ENCODE results near the gene DYNLT2. TPM values are rescaled to one million over a fixed set of nuclear protein-coding genes. Genes with fewer than 3 reads are reported as not detected.

Gene DYNLT2
- total RNA-seq, 1 donor from 2014 or later, result 1.2 TPM

DNA sequence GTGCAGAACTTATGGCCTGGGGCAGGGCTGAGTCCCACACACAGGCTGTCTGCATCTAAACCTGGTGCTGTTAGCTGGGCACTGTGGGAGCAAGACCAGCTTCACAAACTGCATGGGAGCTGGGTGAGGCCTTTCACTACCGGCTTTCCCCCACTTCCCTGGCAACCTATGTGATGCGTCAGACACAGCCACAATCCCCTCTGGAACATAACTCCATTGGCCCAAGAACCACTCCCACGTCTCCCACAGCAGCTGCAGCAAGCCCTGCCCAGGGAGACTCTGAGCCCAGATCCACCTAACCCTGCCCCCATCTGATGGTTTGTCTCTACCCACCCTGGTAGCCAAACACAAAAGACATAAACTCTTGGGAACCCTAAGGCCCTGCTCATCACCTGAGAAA lies 58.9 kb downstream of the DYNLT2 start:
- no peak for DNase-seq

GRCh38 chr6:169691260-169691659 lies 60.1 kb downstream of the DYNLT2 start:
- DNase-seq, result no peak

Other genes starting within 250 kb of the DYNLT2 start
- gene WDR27, start 49.5 kb downstream of the DYNLT2 start, total RNA-seq, result 21.0 and 39.5 TPM in 2 replicates
- gene C6orf120, start 49.4 kb downstream of the DYNLT2 start, total RNA-seq, result 27.1 and 36.2 TPM in 2 replicates
- gene PHF10, start 27.1 kb downstream of the DYNLT2 start, total RNA-seq, result 44.9 and 53.2 TPM in 2 replicates
- 18.2 and 21.5 TPM in 2 replicates for gene ERMARD, start 50 bp upstream of the DYNLT2 start, total RNA-seq

Data from dermis blood vessel endothelial cell (primary cell).